Measurements from ENCODE around the gene HOXB9. TPM values are rescaled to one million over a fixed set of nuclear protein-coding genes. Genes with fewer than 3 reads are reported as not detected.

Gene HOXB9
- total RNA-seq, 5 donors from 2014 or later (not counting 1 experiment from before 2014, with no cell fraction given), result 0.19 to 0.43 (median 0.30) TPM; not detected in 1

DNA sequence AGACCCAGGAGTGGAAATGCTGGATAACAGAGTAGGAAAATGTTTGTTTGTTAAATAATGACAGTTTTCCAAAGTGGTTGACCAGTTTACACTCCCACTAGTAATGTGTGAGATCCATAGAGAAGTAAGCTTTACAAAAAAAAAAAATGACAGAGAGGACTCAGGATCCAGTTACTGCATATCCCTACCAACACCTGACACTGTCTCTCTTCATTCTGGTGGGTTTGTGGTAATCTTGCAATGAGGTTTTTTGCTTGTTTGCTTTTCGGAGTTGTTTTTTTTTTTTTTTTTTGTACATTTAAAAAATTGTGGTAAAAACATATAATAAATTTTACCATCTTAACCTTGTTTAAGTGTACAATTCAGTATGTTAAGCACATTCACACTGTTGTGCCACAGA lies 23.6 kb upstream of the HOXB9 start:
- Histone ChIP-seq H3K4me3 (ENCODE audit: control insufficient read depth in 1 of 2, extremely low read depth in 1 of 2, low read length in 1 of 2) (no peak overlapping the region), H3K36me3 (ENCODE audit: control insufficient read depth in 2 of 2, extremely low read depth in 1 of 2, insufficient read depth in 1 of 2, low read length in 1 of 2) (no peaks in the 10 kb centered on the region), H3K4me1 (ENCODE audit: control insufficient read depth in 1 of 2, extremely low read depth in 1 of 2, insufficient read depth in 2 of 2, low read length in 2 of 2) (peaks cover 7 to 27% of the 10 kb centered on the region in 2 experiments), H3K9me3 (no peaks in the 10 kb centered on the region), H3K27ac (ENCODE audit: low read length) (no peak overlapping the region), H3K27me3 (replicated peaks in 1 of 2; ENCODE audit: control insufficient read depth in 2 of 2, extremely low read depth in 1 of 2, insufficient read depth in 2 of 2, low read length in 1 of 2) (peaks cover 19 to 36% of the 10 kb centered on the region in 2 experiments)
- H3K36me3 Mint-ChIP-seq, result no peaks in the 10 kb centered on the region
- H3K27ac Mint-ChIP-seq, result no peak overlapping the region
- no CpG with 5 or more reads among the region's 1 CpG for WGBS (ENCODE audit: insufficient coverage)
- DNase-seq (no peak), ATAC-seq (replicated peaks in 1 of 4) (no peak)
- no peak overlapping the region for H3K4me3 Mint-ChIP-seq
- H3K4me1 Mint-ChIP-seq, result peaks cover 13 to 33% (median 27%) of the 10 kb centered on the region in 3 donors
- CTCF ChIA-PET, result no interaction called here
- POLR2A ChIA-PET, result no interaction called here
- H3K27me3 Mint-ChIP-seq, result peaks cover 32 to 36% of the 10 kb centered on the region in 2 donors
- H3K9me3 Mint-ChIP-seq, result no peaks in the 10 kb centered on the region

DNA sequence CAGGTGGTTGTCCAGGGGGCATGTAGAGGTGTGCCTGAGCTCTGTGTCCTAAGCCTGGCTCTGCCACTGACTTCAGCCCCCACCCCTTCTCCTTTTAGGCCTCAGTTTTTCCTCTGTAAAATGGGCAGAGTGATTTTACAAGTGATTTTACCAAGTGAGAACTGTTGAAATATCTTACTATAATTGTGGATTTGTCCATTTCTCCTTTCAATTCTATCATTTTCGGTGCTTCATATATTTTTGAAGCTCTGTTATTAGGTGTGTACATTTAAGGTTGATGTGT lies 21.7 kb upstream of the HOXB9 start:
- ChIA-PET POLR2A (interaction anchor here in 1 of 2 donors (0.6 kb wide), 1 partner anchor 383 kb away, joined by 4 read pairs; no protein-coding TSS in a partner anchor), CTCF (interaction anchor here in 1 of 2 donors (0.6 kb wide), 1 partner anchor 29 kb away, joined by 4 read pairs; no protein-coding TSS in a partner anchor)
- Mint-ChIP-seq H3K27me3 (peaks cover 50% of the 10 kb centered on the region in 2 donors), H3K4me3 (peak overlapping the region; percentile 80 to 83 (median 83)), H3K27ac (no peak overlapping the region), H3K9me3 (no peaks in the 10 kb centered on the region), H3K36me3 (no peaks in the 10 kb centered on the region), H3K4me1 (peaks cover 13 to 33% (median 27%) of the 10 kb centered on the region in 3 donors)
- DNase-seq, result no peak
- Histone ChIP-seq H3K36me3 (ENCODE audit: control insufficient read depth in 2 of 2, extremely low read depth in 1 of 2, insufficient read depth in 1 of 2, low read length in 1 of 2) (no peaks in the 10 kb centered on the region), H3K4me1 (ENCODE audit: control insufficient read depth in 1 of 2, extremely low read depth in 1 of 2, insufficient read depth in 2 of 2, low read length in 2 of 2) (peaks cover 7 to 27% of the 10 kb centered on the region in 2 experiments), H3K27me3 (replicated peaks in 1 of 2; ENCODE audit: control insufficient read depth in 2 of 2, extremely low read depth in 1 of 2, insufficient read depth in 2 of 2, low read length in 1 of 2) (peaks cover 27 to 53% of the 10 kb centered on the region in 2 experiments), H3K9me3 (no peaks in the 10 kb centered on the region), H3K4me3 (ENCODE audit: control insufficient read depth in 1 of 2, extremely low read depth in 1 of 2, low read length in 1 of 2) (no peak overlapping the region), H3K27ac (ENCODE audit: low read length) (no peak overlapping the region)
- WGBS (ENCODE audit: insufficient coverage), result no CpG with 5 or more reads among the region's 1 CpG
- no peak for ATAC-seq (replicated peaks in 1 of 4)

DNA sequence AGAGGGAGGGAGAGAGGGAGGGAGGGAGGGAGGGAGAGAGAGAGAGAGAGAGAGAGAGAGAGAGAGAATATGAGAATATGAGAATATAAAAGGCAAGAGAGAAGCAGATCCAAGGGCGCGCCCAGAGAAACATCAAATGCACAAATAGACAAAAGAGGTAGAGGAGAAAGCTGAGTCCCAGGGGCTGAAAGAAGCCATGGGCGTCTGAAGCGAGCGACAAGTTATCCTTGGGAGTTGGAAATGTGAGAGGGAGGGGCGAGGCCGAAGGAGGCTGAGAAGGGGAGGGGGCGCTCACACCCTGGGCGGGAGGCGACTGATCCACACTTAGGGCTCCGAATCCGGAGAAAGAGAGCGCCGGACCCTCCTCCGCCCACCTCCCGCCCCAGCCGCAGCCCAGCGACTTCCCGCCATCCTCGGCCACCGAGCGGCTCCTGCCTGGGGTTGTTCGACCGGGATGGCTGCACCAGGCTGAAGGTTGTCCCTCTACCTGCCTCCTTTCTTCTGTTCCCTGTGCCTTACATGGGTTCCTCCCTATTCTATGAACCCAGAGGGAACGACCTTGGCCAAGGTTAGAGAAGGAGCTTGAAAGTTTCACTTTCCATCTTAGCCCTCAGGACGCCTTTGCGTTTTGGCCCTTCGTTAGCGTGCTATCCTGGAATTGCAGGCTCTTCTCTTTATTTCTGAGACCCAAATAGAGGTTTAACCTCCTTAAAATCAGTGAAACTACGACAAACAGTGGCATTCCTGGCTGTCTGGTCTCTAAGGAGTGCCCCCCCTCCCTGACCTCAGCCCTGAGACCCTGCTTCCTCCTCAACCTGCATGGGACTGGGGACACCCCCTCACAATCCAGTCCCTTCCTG lies 21.2 kb upstream of the HOXB9 start:
- Mint-ChIP-seq H3K4me3 (peak overlapping the region; percentile 80 to 83 (median 83)), H3K27ac (no peak overlapping the region), H3K9me3 (no peaks in the 10 kb centered on the region), H3K36me3 (no peaks in the 10 kb centered on the region), H3K27me3 (peaks cover 56% of the 10 kb centered on the region in 2 donors), H3K4me1 (peaks cover 16 to 31% (median 27%) of the 10 kb centered on the region in 3 donors)
- H3K27me3 ChIP-seq (replicated peaks in 1 of 2; ENCODE audit: control insufficient read depth in 2 of 2, extremely low read depth in 1 of 2, insufficient read depth in 2 of 2, low read length in 1 of 2), result peaks cover 27 to 58% of the 10 kb centered on the region in 2 experiments
- ATAC-seq (replicated peaks in 1 of 4) (peak; percentile 12 to 28 (median 25)), DNase-seq (peak in 1 of 35 experiments; percentile 33)
- H3K9me3 ChIP-seq, result no peaks in the 10 kb centered on the region
- WGBS (ENCODE audit: insufficient coverage), result 9% methylated on average over 17 of the region's 30 CpGs
- ChIA-PET POLR2A (interaction anchor here (0.6 kb wide), 2 partner anchors 297 to 384 kb away, joined by 3 to 4 read pairs; no protein-coding TSS in a partner anchor), CTCF (interaction anchor here in 1 of 2 donors (0.6 kb wide), 1 partner anchor 28 kb away, joined by 4 read pairs; no protein-coding TSS in a partner anchor)
- peaks cover 7 to 31% of the 10 kb centered on the region in 2 experiments for H3K4me1 ChIP-seq (ENCODE audit: control insufficient read depth in 1 of 2, extremely low read depth in 1 of 2, insufficient read depth in 2 of 2, low read length in 2 of 2)
- H3K36me3 ChIP-seq (ENCODE audit: control insufficient read depth in 2 of 2, extremely low read depth in 1 of 2, insufficient read depth in 1 of 2, low read length in 1 of 2), result no peaks in the 10 kb centered on the region
- peak overlapping the region; percentile 56 for H3K4me3 ChIP-seq (ENCODE audit: control insufficient read depth in 1 of 2, extremely low read depth in 1 of 2, low read length in 1 of 2)
- H3K27ac ChIP-seq (ENCODE audit: low read length), result no peak overlapping the region

DNA sequence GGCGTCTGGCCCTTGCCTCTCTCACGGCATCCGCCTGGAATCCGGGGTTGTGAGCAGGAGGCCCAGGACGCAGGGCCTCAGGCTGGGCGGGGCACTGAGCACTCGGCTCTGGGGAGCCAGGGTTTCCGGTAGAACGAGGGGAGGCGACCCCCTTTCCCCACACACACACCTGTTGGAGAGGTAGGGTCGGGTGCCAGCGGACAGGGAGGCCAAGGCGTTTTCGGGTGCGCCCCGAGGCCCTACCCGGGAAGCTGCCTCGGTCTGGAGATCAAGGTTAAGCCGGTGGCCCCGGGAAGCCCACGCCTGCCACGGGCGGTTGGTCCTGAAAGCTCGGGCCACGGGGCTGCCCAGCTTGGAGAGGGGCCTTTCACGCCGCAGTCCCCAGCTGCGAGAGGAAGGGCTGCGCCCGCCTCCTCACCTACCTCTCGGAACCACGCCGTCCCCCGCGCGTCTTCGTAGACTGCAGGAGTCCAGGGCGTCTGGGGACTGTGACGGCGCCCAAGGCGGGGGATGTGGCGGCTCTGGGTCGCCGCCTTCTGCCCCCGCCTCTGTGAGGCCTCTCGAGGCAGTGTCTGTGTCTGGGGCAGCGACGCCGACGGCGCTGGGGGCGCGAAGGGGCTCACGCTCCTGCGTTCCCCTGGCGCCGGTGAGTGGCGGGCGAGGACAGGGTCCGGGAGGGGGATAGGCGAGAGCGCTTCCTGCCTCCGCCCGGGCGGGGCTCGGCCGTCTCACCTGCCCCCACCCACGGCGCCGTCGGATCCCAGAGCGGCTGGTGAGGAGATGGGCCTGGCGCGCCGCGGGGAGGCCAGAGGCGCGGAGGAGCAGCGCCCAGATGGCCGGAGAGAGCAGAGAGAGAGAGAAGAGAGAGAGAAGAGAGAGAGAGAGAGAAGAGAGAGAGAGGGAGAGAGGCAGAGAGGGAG lies 20.3 kb upstream of the HOXB9 start:
- ChIA-PET POLR2A (no interaction called here), CTCF (no interaction called here)
- Mint-ChIP-seq H3K4me3 (peak overlapping the region; percentile 80 to 83 (median 83)), H3K27ac (no peak overlapping the region), H3K27me3 (peaks cover 61 to 64% of the 10 kb centered on the region in 2 donors), H3K36me3 (no peaks in the 10 kb centered on the region), H3K4me1 (peaks cover 22 to 32% (median 30%) of the 10 kb centered on the region in 3 donors), H3K9me3 (no peaks in the 10 kb centered on the region)
- ATAC-seq (replicated peaks in 1 of 4) (peak; percentile 68 to 79 (median 73)), DNase-seq (peak in 5 of 35 experiments; percentile 14 to 55 (median 24))
- no peak overlapping the region for H3K27ac ChIP-seq (ENCODE audit: low read length)
- H3K27me3 ChIP-seq (replicated peaks in 1 of 2; ENCODE audit: control insufficient read depth in 2 of 2, extremely low read depth in 1 of 2, insufficient read depth in 2 of 2, low read length in 1 of 2), result peaks cover 27 to 67% of the 10 kb centered on the region in 2 experiments
- peak overlapping the region; percentile 51 to 56 for H3K4me3 ChIP-seq (ENCODE audit: control insufficient read depth in 1 of 2, extremely low read depth in 1 of 2, low read length in 1 of 2)
- no peaks in the 10 kb centered on the region for H3K36me3 ChIP-seq (ENCODE audit: control insufficient read depth in 2 of 2, extremely low read depth in 1 of 2, insufficient read depth in 1 of 2, low read length in 1 of 2)
- H3K9me3 ChIP-seq, result no peaks in the 10 kb centered on the region
- peaks cover 7 to 37% of the 10 kb centered on the region in 2 experiments for H3K4me1 ChIP-seq (ENCODE audit: control insufficient read depth in 1 of 2, extremely low read depth in 1 of 2, insufficient read depth in 2 of 2, low read length in 2 of 2)
- WGBS (ENCODE audit: insufficient coverage), result 3% methylated on average over 64 of the region's 80 CpGs

DNA sequence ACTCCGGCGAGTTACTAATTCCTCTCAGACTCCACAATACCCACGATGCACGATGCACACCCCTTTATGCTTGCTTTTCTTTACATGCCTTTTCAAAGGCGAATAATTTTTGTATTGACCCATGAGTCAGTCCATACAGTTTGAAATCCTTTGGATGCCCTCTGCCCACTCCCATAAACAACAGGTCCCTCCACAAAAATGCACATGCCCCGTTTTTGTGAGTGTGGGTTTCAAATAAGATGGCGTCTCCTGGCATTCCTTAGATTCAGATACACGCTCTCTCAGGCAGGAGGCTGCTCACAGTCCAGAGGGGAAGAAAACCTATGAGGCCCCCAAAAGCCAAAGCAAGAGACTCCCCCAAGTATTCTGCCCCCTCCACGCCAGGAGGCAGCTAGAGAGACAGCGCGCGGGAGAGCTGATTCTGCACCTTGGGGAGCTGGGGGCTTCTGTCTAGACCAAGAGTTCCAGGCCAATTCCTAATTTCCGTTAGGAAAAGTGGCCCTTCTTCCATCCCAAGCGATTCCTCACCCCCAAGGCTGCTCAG lies 19.6 kb upstream of the HOXB9 start:
- H3K36me3 ChIP-seq (ENCODE audit: control insufficient read depth in 2 of 2, extremely low read depth in 1 of 2, insufficient read depth in 1 of 2, low read length in 1 of 2), result no peaks in the 10 kb centered on the region
- POLR2A ChIA-PET, result no interaction called here
- CTCF ChIA-PET, result no interaction called here
- peaks cover 27 to 72% of the 10 kb centered on the region in 2 experiments for H3K27me3 ChIP-seq (replicated peaks in 1 of 2; ENCODE audit: control insufficient read depth in 2 of 2, extremely low read depth in 1 of 2, insufficient read depth in 2 of 2, low read length in 1 of 2)
- no peaks in the 10 kb centered on the region for H3K9me3 ChIP-seq
- no peaks in the 10 kb centered on the region for H3K36me3 Mint-ChIP-seq
- H3K27ac Mint-ChIP-seq, result no peak overlapping the region
- H3K27me3 Mint-ChIP-seq, result peaks cover 67 to 72% of the 10 kb centered on the region in 2 donors
- DNase-seq (no peak), ATAC-seq (replicated peaks in 1 of 4) (no peak)
- 84% methylated on average over 12 of the region's 14 CpGs for WGBS (ENCODE audit: insufficient coverage)
- H3K9me3 Mint-ChIP-seq, result no peaks in the 10 kb centered on the region
- H3K4me3 Mint-ChIP-seq, result peak overlapping the region; percentile 44 to 83 (median 83)
- peaks cover 26 to 36% (median 33%) of the 10 kb centered on the region in 3 donors for H3K4me1 Mint-ChIP-seq
- peaks cover 7 to 36% of the 10 kb centered on the region in 2 experiments for H3K4me1 ChIP-seq (ENCODE audit: control insufficient read depth in 1 of 2, extremely low read depth in 1 of 2, insufficient read depth in 2 of 2, low read length in 2 of 2)
- H3K27ac ChIP-seq (ENCODE audit: low read length), result no peak overlapping the region
- H3K4me3 ChIP-seq (ENCODE audit: control insufficient read depth in 1 of 2, extremely low read depth in 1 of 2, low read length in 1 of 2), result peak overlapping the region in 1 of 2 donors; percentile 56
